GM12878 (cell line): ENCODE results near the gene MXRA7. TPM values are rescaled to one million over a fixed set of nuclear protein-coding genes. Genes with fewer than 3 reads are reported as not detected.

Experiments used
- CEBPB ChIP-seq, 2 experiments: fragments of 150-350 bp in 1 of 2; IDR thresholded peaks; 2 replicates each; pipeline ENCODE4 v1.6.1; 2012 to 2014; ENCODE audit warnings: low read depth in 2 of 2, low read length in 2 of 2, borderline replicate concordance in 1 of 2, inconsistent platforms in 1 of 2
- CHD2 ChIP-seq: IDR thresholded peaks from 2 replicates; pipeline ENCODE4 v1.6.1; 2011; ENCODE audit warnings: low read depth, low read length, improper control_type of control experiment, borderline replicate concordance
- EED ChIP-seq: sonication (generic); IDR thresholded peaks from 2 replicates; pipeline ENCODE4 v1.6.1; 2016; ENCODE audit warnings: antibody characterized with exemption, low read depth
- ESRRA ChIP-seq: IDR thresholded peaks from 2 replicates; pipeline ENCODE4 v1.6.1; 2012; ENCODE audit warnings: mild to moderate bottlenecking, low read length, improper control_type of control experiment
- MEF2A ChIP-seq: IDR thresholded peaks from 2 replicates; pipeline ENCODE4 v1.6.1; 2011; ENCODE audit warnings: low read depth, mild to moderate bottlenecking, low read length, moderate library complexity; ENCODE audit not compliant: insufficient read depth
- MEF2B ChIP-seq: fragments of 450-650 bp; IDR thresholded peaks from 2 replicates; pipeline ENCODE4 v1.6.1; 2018; ENCODE audit warnings: mild to moderate bottlenecking, moderate library complexity; ENCODE audit not compliant: partially characterized antibody, poor library complexity, severe bottlenecking
- MYC ChIP-seq: IDR thresholded peaks from 2 replicates; pipeline ENCODE4 v1.6.1; 2011; ENCODE audit warnings: mild to moderate bottlenecking, low read length, moderate library complexity, inconsistent platforms; ENCODE audit not compliant: insufficient read depth, insufficient replicate concordance, insufficient read length, severe bottlenecking
- NFIC ChIP-seq: IDR thresholded peaks from 2 replicates; pipeline ENCODE4 v1.6.1; 2012; ENCODE audit warnings: low read depth, mild to moderate bottlenecking, inconsistent platforms, low read length, moderate library complexity
- NFXL1 ChIP-seq: fragments of 450-650 bp; IDR thresholded peaks from 2 replicates; pipeline ENCODE4 v1.6.1; 2017; ENCODE audit warnings: antibody characterized with exemption, mild to moderate bottlenecking, borderline replicate concordance
- POLR2AphosphoS5 ChIP-seq: IDR thresholded peaks from 2 replicates; pipeline ENCODE4 v1.6.1; 2011; ENCODE audit warnings: mild to moderate bottlenecking, low read length, inconsistent platforms
- RUNX3 ChIP-seq: IDR thresholded peaks from 2 replicates; pipeline ENCODE4 v1.6.1; 2012; ENCODE audit warnings: low read length, inconsistent platforms
- SUPT20H ChIP-seq: IDR thresholded peaks from 2 replicates; pipeline ENCODE4 v1.6.1; 2011; ENCODE audit warnings: low read depth, mild to moderate bottlenecking, low read length, moderate library complexity, borderline replicate concordance; ENCODE audit not compliant: control insufficient read depth
- USF2 ChIP-seq: IDR thresholded peaks from 2 replicates; pipeline ENCODE4 v1.6.1; 2011; ENCODE audit warnings: low read depth, low read length, improper control_type of control experiment, borderline replicate concordance
- ZBTB40 ChIP-seq: fragments of 450-650 bp; IDR thresholded peaks from 2 replicates; pipeline ENCODE4 v1.6.1; 2016; ENCODE audit warnings: mild to moderate bottlenecking, moderate library complexity, borderline replicate concordance
- ZNF207 ChIP-seq: fragments of 450-650 bp; IDR thresholded peaks from 2 replicates; pipeline ENCODE4 v1.6.1; 2014; ENCODE audit warnings: antibody characterized with exemption, mild to moderate bottlenecking, borderline replicate concordance
- polyA plus RNA-seq, 11 experiments: library from polyadenylated mRNA; depleted of rRNA in 4 of 11; unstranded in 6 of 11; stranded (reverse) in 5 of 11; fragments of >200 nt; fragmentation: Nextera tagmentation in 4 of 11; fragmentation: Illumina TruSeq in 1 of 11; extraction: Ambion mirVana in 4 of 11; extraction: Trizol in 1 of 11; gene quantifications; 1 replicate in 1 of 11; 2 replicates in 10 of 11; pipeline versions ENCODE4 v1.2.1 to v1.2.3, GENCODE V29; 2011 to 2016; ENCODE audit warnings: inconsistent platforms in 2 of 11, missing spikeins in 2 of 11, low read depth in 1 of 11
- total RNA-seq, 4 experiments: library from RNA; depleted of rRNA in 3 of 4; stranded (reverse); fragments of >200 nt in 3 of 4; fragmentation: Illumina TruSeq in 1 of 4; extraction: Trizol in 1 of 4; gene quantifications; 2 replicates each; pipeline versions ENCODE4 v1.2.1 to v1.2.3, GENCODE V29; 2013 to 2021
- TF ChIP-seq, protein P1 (sequence below): fragments of 150-350 bp; IDR thresholded peaks from 2 replicates; pipeline ENCODE4 v1.6.1; 2014; ENCODE audit warnings: mild to moderate bottlenecking, low read depth, low read length

The MXRA7 gene
- total and polyA plus RNA-seq, 10 of the 15 experiments (the other 5 are each of a cell fraction or from before 2014, with no cell fraction given), result 0.03 to 2.0 (median 0.33) TPM

DNA sequence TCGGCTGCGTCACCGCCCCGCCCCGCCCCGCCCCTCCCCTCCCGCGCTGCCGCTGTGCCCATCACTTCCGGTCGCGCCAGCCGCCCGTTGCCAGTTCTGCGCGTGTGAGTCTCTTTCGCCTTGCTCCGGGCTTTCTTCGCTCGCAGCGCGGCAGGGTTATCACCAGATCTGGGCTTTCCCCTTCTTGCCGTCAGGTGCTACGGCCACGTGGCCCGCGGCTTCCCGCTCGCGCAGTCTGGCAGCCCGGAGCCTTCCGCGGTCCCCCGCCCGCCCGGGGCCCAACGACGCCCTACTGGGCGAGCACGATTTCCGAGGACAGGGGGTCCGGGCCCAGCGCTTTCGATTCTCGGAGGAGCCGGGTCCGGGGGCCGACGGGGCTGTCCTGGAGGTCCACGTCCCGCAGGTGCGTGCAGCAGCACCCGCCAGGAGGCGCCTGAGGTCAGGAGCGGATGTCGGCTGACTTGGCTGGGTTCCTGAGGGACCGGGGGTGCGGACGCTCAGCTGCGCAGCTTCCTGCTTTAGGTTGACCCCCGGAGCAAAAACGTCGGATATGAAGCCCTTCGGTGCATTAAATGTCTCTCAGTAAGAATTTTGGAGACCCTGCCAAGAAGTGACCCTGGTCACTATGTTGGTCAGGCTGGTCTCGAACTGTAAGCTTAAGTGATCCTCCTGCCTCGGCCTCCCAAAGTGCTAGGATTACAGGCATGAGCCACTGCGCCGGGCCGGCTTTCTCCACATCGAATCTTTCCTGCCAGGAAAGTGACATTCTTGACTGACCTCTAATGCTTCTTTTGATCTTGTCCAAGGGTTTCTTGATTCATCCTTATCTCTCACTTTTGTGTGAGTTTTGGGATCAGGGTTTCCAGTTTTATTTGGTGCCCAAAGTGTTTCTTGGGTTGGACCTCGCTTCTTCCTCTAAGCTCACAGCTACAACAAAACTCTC is 16.3 kb upstream of the MXRA7 start, which contains the start of gene METTL23 (continued):
- TF ChIP-seq ZBTB40 (peak; percentile 59; the same call in 1 of the 2 replicates), ZNF207 (peak; percentile 74; the same call in 1 of the 2 replicates), CHD2 (no peak), MYC (peak; percentile 45), ESRRA (peak; percentile 12; the same call in 1 of the 2 replicates), RUNX3 (peak; percentile 62; the same call in 1 of the 2 replicates), CEBPB (IDR thresholded peaks at IDR 0.05; ENCODE audit: borderline replicate concordance in 1 of 2, low read depth in 2 of 2, low read length in 2 of 2) (no peak), NFXL1 (no peak), MEF2B (peak; percentile 63), USF2 (peak; percentile 75), MEF2A (peak; percentile 44; the same call in 1 of the 2 replicates), NFIC (no peak), SUPT20H (no peak), POLR2AphosphoS5 (peak; percentile 83; the same call in 1 of the 2 replicates), EED (peak; percentile 17; the same call in 1 of the 2 replicates)
- TF ChIP-seq, protein P1, sequence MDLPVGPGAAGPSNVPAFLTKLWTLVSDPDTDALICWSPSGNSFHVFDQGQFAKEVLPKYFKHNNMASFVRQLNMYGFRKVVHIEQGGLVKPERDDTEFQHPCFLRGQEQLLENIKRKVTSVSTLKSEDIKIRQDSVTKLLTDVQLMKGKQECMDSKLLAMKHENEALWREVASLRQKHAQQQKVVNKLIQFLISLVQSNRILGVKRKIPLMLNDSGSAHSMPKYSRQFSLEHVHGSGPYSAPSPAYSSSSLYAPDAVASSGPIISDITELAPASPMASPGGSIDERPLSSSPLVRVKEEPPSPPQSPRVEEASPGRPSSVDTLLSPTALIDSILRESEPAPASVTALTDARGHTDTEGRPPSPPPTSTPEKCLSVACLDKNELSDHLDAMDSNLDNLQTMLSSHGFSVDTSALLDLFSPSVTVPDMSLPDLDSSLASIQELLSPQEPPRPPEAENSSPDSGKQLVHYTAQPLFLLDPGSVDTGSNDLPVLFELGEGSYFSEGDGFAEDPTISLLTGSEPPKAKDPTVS, result no peak
